Subcutaneous adipose tissue (tissue), 4 donors: ENCODE results near the gene KRT86. TPM values are rescaled to one million over a fixed set of nuclear protein-coding genes. Genes with fewer than 3 reads are reported as not detected.

ENCODE experiments used
- CTCF ChIP-seq: fragments of 450-650 bp; IDR thresholded peaks from one replicate; pipeline ENCODE4 v1.5.1; 2016; ENCODE audit warnings: low read depth, mild to moderate bottlenecking, control low read depth, antibody characterized with exemption, moderate library complexity
- total RNA-seq, 4 donors: library from RNA; depleted of rRNA; stranded (reverse); fragments of >200 nt; gene quantifications; one replicate each; pipeline ENCODE4 v1.1.0, GENCODE V29; 2016

Gene KRT86
- total RNA-seq, 4 donors from 2014 or later: 0.34 TPM; not detected in 3

- no peak for TF ChIP-seq CTCF
Measured at GRCh38 chr12:52356762-52357580, 82.5 kb downstream of the KRT86 start.

Other genes with a start within 250 kb of the KRT86 start
- 10 to 100 TPM; 20.1 to 84.6 (median 40.3) TPM for gene NR4A1, start 223.2 kb upstream of the KRT86 start, total RNA-seq
- gene ATG101, start 204.7 kb upstream of the KRT86 start, total RNA-seq: 10 to 100 TPM; 16.3 to 29.9 (median 26.5) TPM
- gene SMIM41, start 194.9 kb upstream of the KRT86 start, total RNA-seq: not detected
- gene KRT80, start 82.6 kb upstream of the KRT86 start, total RNA-seq: not detected
- gene KRT7, start 41.4 kb upstream of the KRT86 start, total RNA-seq: 1 to 10 TPM; 2.4 to 4.0 (median 3.7) TPM
- gene KRT81, start 16.9 kb downstream of the KRT86 start, total RNA-seq: not detected
- not detected for gene KRT83, start 46.8 kb downstream of the KRT86 start, total RNA-seq
- gene KRT85, start 92.8 kb downstream of the KRT86 start, total RNA-seq: not detected
- not detected for gene KRT84, start 111.0 kb downstream of the KRT86 start, total RNA-seq
- not detected for gene KRT82, start 131.7 kb downstream of the KRT86 start, total RNA-seq
- not detected for gene KRT75, start 159.7 kb downstream of the KRT86 start, total RNA-seq
- gene KRT6B, start 177.5 kb downstream of the KRT86 start, total RNA-seq: not detected
- gene KRT6C, start 199.2 kb downstream of the KRT86 start, total RNA-seq: not detected
- under 1 TPM in 1 of 4 donors, not detected in 3; 0.98 TPM for gene KRT6A, start 218.6 kb downstream of the KRT86 start, total RNA-seq
- gene KRT5, start 245.7 kb downstream of the KRT86 start, total RNA-seq: 1 to 10 TPM in 1 of 4 donors, under 1 TPM in 2, not detected in 1; 0.33 to 1.3 (median 0.88) TPM